ENCODE results near the gene DESI2.

DNA sequence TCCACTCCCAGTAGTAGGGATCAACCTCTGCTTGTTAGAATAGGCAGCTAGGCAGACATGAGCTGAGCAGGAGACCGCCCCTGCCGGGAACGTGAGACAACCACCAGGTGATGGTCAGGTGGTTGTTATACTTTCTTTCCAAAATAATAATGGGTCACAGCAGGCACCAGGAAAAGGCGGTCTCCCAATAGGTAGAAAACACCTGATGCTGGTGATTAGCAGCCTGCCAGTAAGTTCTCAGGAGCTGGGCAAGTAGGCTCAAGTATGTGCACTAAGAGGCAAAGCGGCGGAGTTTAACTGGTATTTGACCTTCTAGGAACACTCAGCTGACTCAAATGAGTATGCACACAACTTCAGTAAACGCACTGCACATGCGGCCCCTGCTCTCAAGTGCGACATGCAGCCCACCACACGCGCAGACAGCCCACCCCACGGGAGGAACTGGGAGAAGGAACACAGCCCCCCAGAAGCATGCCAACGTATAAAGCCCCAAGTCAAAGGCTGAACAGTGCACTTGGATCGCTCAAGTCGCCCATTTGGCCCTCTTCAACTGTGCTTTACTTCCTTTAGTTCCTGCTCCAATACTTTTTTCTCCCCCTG, 80.0 kb downstream of the DESI2 start:
- TF ChIP-seq POLR2A (IDR thresholded peaks at IDR 0.05) (no peak), POLR2AphosphoS5 (IDR thresholded peaks at IDR 0.05; ENCODE audit: insufficient read depth in 1 of 2, low read depth in 1 of 2) (no peak)
- TF ChIP-seq, protein P1, sequence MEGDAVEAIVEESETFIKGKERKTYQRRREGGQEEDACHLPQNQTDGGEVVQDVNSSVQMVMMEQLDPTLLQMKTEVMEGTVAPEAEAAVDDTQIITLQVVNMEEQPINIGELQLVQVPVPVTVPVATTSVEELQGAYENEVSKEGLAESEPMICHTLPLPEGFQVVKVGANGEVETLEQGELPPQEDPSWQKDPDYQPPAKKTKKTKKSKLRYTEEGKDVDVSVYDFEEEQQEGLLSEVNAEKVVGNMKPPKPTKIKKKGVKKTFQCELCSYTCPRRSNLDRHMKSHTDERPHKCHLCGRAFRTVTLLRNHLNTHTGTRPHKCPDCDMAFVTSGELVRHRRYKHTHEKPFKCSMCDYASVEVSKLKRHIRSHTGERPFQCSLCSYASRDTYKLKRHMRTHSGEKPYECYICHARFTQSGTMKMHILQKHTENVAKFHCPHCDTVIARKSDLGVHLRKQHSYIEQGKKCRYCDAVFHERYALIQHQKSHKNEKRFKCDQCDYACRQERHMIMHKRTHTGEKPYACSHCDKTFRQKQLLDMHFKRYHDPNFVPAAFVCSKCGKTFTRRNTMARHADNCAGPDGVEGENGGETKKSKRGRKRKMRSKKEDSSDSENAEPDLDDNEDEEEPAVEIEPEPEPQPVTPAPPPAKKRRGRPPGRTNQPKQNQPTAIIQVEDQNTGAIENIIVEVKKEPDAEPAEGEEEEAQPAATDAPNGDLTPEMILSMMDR (IDR thresholded peaks at IDR 0.05) = no peak
